Stimulated activated CD4-positive, alpha-beta T cell treated with anti-CD3 and anti-CD28 coated beads, Interleukin-1b, Interleukin-23, amount 100 ng/mL, for 1 hour (primary cell): ENCODE measurements around the gene RTN4.
"Not testable (repeated sequence)": the region's sequence is repeated elsewhere in the genome, so short reads cannot be mapped to it uniquely, and the experiment has no call there.

ENCODE experiments used
- DNase-seq, 2 donors: peaks; one replicate each; pipeline ENCODE4 v3.0.0-alpha.2; 2020; ENCODE audit warnings: low read depth in 2 of 2

Gene RTN4

GRCh38 chr2:55009277-55010060 lies 40.8 kb downstream of the RTN4 start:
- no peak for DNase-seq

GRCh38 chr2:55006306-55006705 lies 43.9 kb downstream of the RTN4 start:
- no peak for DNase-seq

- DNase-seq, result no peak
Observed at GRCh38 chr2:55003706-55004639, 46.3 kb downstream of the RTN4 start.

GRCh38 chr2:55001716-55002115 lies 48.5 kb downstream of the RTN4 start:
- no peak for DNase-seq

GRCh38 chr2:55000341-55000740 lies 49.9 kb downstream of the RTN4 start:
- no peak for DNase-seq

GRCh38 chr2:54999182-54999581 lies 51.1 kb downstream of the RTN4 start:
- no peak for DNase-seq

- no peak for DNase-seq
Observed at GRCh38 chr2:54997826-54998225, 52.4 kb downstream of the RTN4 start.

GRCh38 chr2:54995553-54995952 lies 54.7 kb downstream of the RTN4 start:
- DNase-seq, result no peak

- DNase-seq, result not testable (repeated sequence)
Observed at GRCh38 chr2:54990694-54991093, 59.6 kb downstream of the RTN4 start.

- no peak for DNase-seq
Observed at GRCh38 chr2:54988612-54989011, 61.6 kb downstream of the RTN4 start.

GRCh38 chr2:54986264-54986663 lies 64.0 kb downstream of the RTN4 start:
- no peak for DNase-seq

- DNase-seq, result no peak
Observed at GRCh38 chr2:54984476-54984875, 65.8 kb downstream of the RTN4 start.

GRCh38 chr2:54983345-54984220 lies 66.7 kb downstream of the RTN4 start:
- DNase-seq, result no peak

GRCh38 chr2:54981385-54981784 lies 68.9 kb downstream of the RTN4 start:
- no peak for DNase-seq

- DNase-seq, result no peak
Observed at GRCh38 chr2:54979321-54980044, 70.8 kb downstream of the RTN4 start.

- DNase-seq, result no peak
Observed at GRCh38 chr2:54977149-54977548, 73.1 kb downstream of the RTN4 start.

GRCh38 chr2:54975598-54976492 lies 74.4 kb downstream of the RTN4 start:
- DNase-seq, result no peak

GRCh38 chr2:54975175-54975574 lies 75.1 kb downstream of the RTN4 start:
- DNase-seq, result no peak

- DNase-seq, result no peak
Observed at GRCh38 chr2:54969940-54970338, 80.3 kb downstream of the RTN4 start.

- DNase-seq, result no peak
Observed at GRCh38 chr2:54969295-54969939, 80.8 kb downstream of the RTN4 start.
